Activated CD8-positive, alpha-beta memory T cell treated with anti-CD3 and anti-CD28 coated beads, Interleukin-2, amount 50 U/mL, for 48 hours (primary cell): ENCODE measurements around the gene SAMD3.
"Not testable (repeated sequence)": the region's sequence is repeated elsewhere in the genome, so short reads cannot be mapped to it uniquely, and the experiment has no call there.

Experiments used
- DNase-seq: peaks from one replicate; pipeline ENCODE4 v3.0.0-alpha.2; 2020

The SAMD3 gene

GRCh38 chr6:130170160-130170559, 52.6 kb downstream of the SAMD3 start:
- DNase-seq: not testable (repeated sequence)

DNA sequence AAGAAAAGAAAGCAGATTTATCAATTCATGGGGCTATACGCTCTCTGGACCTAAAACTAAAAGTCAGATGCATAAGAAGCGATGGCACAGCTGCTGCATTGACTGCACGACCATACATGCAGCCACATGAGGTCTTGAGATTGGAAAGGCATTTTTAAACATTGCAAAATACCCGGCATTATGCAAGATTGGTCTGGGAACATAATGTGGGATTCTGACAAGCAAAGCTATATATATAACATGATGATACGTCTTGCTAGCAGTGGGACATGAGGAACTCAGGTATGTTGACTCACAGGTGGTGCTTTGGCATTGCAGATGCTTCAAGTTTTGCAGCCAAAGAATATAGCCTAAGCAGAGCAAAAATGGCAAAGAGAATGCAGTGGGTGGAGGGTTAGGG, 55.1 kb downstream of the SAMD3 start:
- no peak for DNase-seq

DNA sequence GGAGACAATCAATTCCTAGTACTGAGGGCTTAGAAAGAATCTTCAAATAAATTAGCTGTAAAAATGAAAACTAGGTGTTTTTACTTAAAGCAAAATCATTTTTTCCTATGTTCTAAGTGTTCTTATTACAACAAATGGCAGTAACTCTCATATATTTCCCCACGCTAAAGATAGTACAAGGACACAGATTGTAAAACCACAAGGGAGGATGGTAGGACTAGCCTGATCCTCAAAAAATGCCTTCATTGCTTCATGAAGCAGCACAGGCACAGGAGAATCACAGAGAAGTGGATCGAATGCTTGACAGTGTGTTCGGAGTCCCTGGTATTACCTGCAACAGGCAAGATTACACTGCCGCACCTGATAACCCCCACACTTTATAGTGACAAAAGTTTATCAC, 58.5 kb downstream of the SAMD3 start:
- no peak for DNase-seq

GRCh38 chr6:130163266-130163665, 59.5 kb downstream of the SAMD3 start:
- no peak for DNase-seq

- no peak for DNase-seq
Observed at GRCh38 chr6:130162421-130162820, 60.3 kb downstream of the SAMD3 start.

- no peak for DNase-seq
Observed at GRCh38 chr6:130161683-130162404, 60.9 kb downstream of the SAMD3 start.

GRCh38 chr6:130159956-130160355, 62.8 kb downstream of the SAMD3 start:
- DNase-seq: no peak

- no peak for DNase-seq
Observed at GRCh38 chr6:130158548-130158947, 64.2 kb downstream of the SAMD3 start.

DNA sequence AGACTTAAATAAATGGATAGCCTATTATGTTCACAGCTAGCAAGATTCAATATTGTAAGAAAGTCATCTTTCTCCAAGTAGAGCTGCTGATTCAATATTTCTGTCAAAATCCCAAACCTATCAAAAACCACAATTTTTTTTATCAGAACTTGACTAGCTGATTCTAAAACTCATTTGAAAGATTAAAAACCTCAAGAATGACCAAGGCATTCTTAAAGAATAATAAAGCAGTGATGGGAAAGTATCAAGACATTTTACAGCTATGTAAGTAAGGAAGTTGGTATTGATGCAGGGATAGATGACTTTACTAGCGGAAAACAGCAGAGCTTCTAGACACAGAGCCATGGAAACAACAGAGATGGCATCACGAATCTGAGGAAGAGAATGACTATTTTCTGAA, 64.7 kb downstream of the SAMD3 start:
- no peak for DNase-seq

DNA sequence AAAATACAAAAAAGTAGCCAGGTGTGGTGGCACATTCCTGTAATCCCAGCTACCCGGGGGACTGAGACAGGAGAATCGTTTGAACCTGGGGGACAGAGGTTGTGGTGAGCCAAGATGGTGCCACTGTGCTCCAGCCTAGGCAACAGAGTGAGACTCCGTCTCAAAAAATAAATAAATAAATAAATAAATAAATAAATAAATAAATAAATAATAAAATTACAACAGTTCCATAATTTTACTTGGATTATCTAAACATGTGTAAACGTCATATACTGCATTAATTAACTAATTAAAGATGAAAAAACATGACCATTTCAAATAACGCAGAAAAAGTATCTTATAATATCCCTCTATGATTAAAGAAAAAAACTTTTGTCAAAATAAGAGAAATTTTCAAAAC, 65.8 kb downstream of the SAMD3 start:
- no peak for DNase-seq

DNA sequence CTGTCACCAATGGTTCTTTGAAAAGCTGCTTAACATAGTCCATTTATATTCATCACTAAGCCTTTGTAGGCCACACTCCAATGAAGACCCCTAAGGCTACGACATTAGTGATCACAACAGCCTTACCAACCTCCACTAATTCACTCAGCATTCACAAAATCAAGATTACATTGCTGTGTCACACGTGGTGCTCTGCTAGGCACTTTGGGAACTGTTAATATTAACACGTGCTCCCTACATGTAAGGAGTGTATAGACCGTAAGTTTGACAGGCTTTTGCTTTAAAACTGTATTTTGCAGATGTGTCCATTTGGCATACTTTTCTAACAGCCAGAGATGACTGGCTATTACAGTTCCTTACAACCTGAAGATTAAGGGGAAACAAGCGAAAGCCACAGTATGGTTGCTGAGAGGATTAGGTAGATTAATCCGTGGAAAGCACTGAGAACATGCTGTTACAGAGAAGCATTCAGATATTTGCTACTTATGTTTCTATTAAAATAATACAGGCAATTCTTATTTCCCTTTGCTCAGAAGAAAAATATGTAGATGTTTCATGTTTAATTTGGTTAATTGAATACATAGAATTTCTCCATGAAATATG, 69.7 kb downstream of the SAMD3 start:
- DNase-seq: no peak

- no peak for DNase-seq
Observed at GRCh38 chr6:130150906-130151305, 71.8 kb downstream of the SAMD3 start.

DNA sequence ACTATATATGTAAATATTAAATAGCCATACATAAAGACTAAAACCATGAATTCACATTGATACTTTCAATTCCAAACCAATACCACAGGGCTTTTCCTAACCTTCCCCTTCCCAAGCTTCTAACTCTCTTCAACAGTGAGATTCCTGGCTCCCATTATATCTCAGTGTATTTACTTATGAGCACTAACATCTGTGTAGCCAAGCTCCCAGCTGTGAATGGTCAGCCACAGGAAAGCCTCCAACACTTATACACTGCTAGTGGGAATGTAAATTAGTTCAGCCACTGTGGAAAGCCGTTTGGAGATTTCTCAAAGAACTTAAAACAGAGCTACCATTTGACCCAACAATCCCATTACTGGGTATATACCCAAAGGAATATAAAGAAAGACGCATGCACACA, 73.7 kb downstream of the SAMD3 start:
- DNase-seq: not testable (repeated sequence)

- DNase-seq: no peak
Observed at GRCh38 chr6:130148181-130148580, 74.6 kb downstream of the SAMD3 start.

- no peak for DNase-seq
Observed at GRCh38 chr6:130147111-130147510, 75.6 kb downstream of the SAMD3 start.

- DNase-seq: no peak
Observed at GRCh38 chr6:130143709-130144108, 79.0 kb downstream of the SAMD3 start.

GRCh38 chr6:130140084-130140483, 82.7 kb downstream of the SAMD3 start:
- DNase-seq: no peak

DNA sequence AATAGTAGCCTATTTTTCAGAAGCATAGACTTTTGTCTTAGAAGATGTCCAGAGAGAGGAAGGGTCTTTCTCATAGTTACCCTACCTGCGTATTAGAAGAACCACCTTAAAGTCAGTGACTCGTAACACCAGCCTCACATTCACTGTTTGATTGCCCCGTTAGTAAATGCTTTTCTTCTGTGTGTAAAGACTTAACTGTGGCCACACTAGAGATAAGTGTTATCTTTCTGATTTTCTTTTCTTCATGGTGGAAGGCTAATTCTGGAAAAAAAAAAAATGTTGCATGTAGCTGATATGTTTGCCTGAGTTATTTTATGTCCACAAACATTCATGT, 83.9 kb downstream of the SAMD3 start:
- DNase-seq: no peak

GRCh38 chr6:130138116-130138908, 84.4 kb downstream of the SAMD3 start:
- no peak for DNase-seq

- DNase-seq: no peak
Observed at GRCh38 chr6:130136798-130137197, 86.0 kb downstream of the SAMD3 start.

GRCh38 chr6:130134582-130134981, 88.2 kb downstream of the SAMD3 start:
- DNase-seq: no peak

- no peak for DNase-seq
Observed at GRCh38 chr6:130132286-130132701, 90.5 kb downstream of the SAMD3 start.

GRCh38 chr6:130129762-130130246, 92.9 kb downstream of the SAMD3 start:
- DNase-seq: no peak

DNA sequence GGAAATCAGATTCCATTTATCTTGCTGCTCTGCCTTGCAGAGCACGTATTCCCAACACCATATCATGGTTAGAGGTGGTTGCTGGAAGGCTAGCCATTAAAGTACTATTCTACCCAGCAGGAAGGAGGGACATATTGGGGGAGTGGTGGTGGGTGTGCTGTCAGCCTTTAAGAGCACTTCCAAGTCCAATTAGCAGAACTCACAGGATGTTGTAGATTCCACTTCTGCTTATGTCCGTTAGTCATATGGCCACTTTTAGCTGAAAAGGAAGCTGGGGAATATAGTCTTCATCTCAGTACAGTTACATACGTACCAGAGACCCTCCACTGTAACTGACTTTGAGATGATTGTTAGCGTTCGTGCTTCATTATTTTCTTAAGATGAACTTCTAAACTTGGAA, 94.4 kb downstream of the SAMD3 start:
- DNase-seq: no peak
